GM06990 (cell line): ENCODE data around the gene MAP3K20.
"Not testable (repeated sequence)": the region's sequence is repeated elsewhere in the genome, so short reads cannot be mapped to it uniquely, and the experiment has no call there.

Experiments used
- DNase-seq: peaks from one replicate; pipeline ENCODE4 v3.0.0-alpha.2; 2011; ENCODE audit not compliant: insufficient read length; ENCODE audit errors: extremely low read depth
- H3K27me3 ChIP-seq: replicated peaks from 2 replicates; pipeline ENCODE4 v1.6.0; 2011; ENCODE audit warnings: low read length; ENCODE audit not compliant: control insufficient read depth, insufficient read depth
- H3K36me3 ChIP-seq: 2 replicates; pipeline ENCODE4 v1.5.1; 2011; ENCODE audit warnings: low read length; ENCODE audit not compliant: control insufficient read depth, insufficient read depth
- H3K4me3 ChIP-seq: replicated peaks from 2 replicates; pipeline ENCODE4 v1.5.1; 2011; ENCODE audit warnings: low read depth, mild to moderate bottlenecking, control low read depth, low read length
- TF ChIP-seq, protein P1 (sequence below): IDR thresholded peaks from 2 replicates; pipeline ENCODE4 v1.5.1; 2011; ENCODE audit warnings: low read length, control low read depth, mild to moderate bottlenecking, inconsistent platforms; ENCODE audit not compliant: insufficient read depth, poor library complexity, severe bottlenecking

The MAP3K20 gene

GRCh38 chr2:173030561-173031490, 44.8 kb upstream of the MAP3K20 start:
- no peaks in the 10 kb centered on the region for H3K27me3 ChIP-seq
- no peak for DNase-seq
- no peak overlapping the region for H3K4me3 ChIP-seq
- TF ChIP-seq, protein P1, sequence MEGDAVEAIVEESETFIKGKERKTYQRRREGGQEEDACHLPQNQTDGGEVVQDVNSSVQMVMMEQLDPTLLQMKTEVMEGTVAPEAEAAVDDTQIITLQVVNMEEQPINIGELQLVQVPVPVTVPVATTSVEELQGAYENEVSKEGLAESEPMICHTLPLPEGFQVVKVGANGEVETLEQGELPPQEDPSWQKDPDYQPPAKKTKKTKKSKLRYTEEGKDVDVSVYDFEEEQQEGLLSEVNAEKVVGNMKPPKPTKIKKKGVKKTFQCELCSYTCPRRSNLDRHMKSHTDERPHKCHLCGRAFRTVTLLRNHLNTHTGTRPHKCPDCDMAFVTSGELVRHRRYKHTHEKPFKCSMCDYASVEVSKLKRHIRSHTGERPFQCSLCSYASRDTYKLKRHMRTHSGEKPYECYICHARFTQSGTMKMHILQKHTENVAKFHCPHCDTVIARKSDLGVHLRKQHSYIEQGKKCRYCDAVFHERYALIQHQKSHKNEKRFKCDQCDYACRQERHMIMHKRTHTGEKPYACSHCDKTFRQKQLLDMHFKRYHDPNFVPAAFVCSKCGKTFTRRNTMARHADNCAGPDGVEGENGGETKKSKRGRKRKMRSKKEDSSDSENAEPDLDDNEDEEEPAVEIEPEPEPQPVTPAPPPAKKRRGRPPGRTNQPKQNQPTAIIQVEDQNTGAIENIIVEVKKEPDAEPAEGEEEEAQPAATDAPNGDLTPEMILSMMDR, result no peak
- H3K36me3 ChIP-seq, result no peaks in the 10 kb centered on the region

DNA sequence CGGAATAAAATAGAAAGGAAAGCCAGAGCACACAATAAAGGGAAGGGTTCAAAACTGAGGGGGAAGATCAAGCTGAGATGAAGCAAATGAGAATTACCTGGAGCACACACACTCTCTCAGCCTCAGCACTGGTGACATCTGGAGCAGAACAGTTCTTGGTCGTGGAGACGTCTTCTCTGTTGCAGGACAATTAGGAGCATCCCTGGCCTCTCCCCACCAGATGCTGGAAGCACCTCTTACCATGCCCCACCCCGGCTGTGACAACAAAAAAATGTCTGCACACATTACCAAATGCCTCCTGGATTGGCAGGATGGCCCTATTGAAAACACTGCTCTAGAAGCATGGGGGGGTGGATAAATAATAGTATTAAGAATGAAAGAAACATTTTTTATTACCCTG, 43.6 kb upstream of the MAP3K20 start:
- H3K4me3 ChIP-seq, result no peak overlapping the region
- TF ChIP-seq, protein P1, result no peak
- no peak for DNase-seq
- H3K27me3 ChIP-seq, result no peaks in the 10 kb centered on the region
- no peaks in the 10 kb centered on the region for H3K36me3 ChIP-seq

DNA sequence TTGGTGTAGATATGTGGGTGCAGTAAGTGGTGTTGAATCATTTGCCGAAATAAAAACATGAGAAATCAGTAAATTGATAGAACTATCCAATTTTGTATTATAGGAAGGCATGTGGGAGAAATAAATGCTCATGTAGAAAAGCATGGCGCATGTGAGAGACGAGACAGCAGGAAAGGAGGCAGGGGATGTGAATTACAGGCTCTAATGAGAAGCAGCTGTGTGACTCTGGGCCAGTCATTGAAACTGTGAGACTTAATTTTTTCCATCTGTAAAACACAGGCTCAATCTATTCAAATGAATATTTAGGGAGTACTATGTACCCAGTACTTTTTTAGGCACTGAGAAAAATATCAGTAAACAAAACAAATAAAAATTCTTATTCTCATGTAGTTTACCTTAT, 42.6 kb upstream of the MAP3K20 start:
- Histone ChIP-seq H3K4me3 (no peak overlapping the region), H3K36me3 (no peaks in the 10 kb centered on the region), H3K27me3 (no peaks in the 10 kb centered on the region)
- TF ChIP-seq, protein P1, result no peak
- DNase-seq, result no peak

GRCh38 chr2:173034143-173034542, 41.5 kb upstream of the MAP3K20 start:
- no peaks in the 10 kb centered on the region for H3K27me3 ChIP-seq
- TF ChIP-seq, protein P1, result no peak
- no peak overlapping the region for H3K4me3 ChIP-seq
- no peaks in the 10 kb centered on the region for H3K36me3 ChIP-seq
- DNase-seq, result no peak

- TF ChIP-seq, protein P1, result no peak
- no peak for DNase-seq
- H3K4me3 ChIP-seq, result no peak overlapping the region
- H3K36me3 ChIP-seq, result no peaks in the 10 kb centered on the region
- H3K27me3 ChIP-seq, result no peaks in the 10 kb centered on the region
These were observed 38.2 kb upstream of the MAP3K20 start for GRCh38 chr2:173037245-173038120.

- H3K4me3 ChIP-seq, DNase-seq: not testable (repeated sequence)
These were observed 37.4 kb upstream of the MAP3K20 start for GRCh38 chr2:173038257-173038656.

More at GRCh38 chr2:173038257-173038656, 37.4 kb upstream of the MAP3K20 start:
- not testable (repeated sequence) for H3K36me3 ChIP-seq, H3K27me3 ChIP-seq
